ENCODE measurements around the gene GALR3. TPM values are rescaled to one million over a fixed set of nuclear protein-coding genes. Genes with fewer than 3 reads are reported as not detected.

GALR3 gene
- polyA plus RNA-seq, 1 donor from 2014 or later, result not detected

DNA sequence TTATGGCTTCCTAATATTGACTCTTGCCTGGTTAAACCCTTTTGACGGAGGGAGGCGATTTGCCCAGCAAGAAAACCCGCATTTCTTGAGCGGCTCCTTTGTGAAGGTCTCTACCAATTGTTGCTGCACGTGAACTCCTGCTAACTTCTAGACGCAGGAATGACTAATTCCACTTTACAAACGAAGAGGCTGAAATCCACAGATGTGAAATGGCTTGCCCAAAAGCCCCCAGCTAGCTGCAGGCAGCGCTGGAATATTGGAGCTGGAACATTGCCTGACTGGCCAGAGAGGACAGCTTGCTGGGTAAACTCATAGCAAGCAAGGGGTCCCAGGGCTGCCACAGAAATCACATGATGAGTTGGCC, 14.9 kb upstream of the GALR3 start:
- peak overlapping the region; percentile 54 to 90 (median 76) for H3K4me3 Mint-ChIP-seq
- peaks cover 57% of the 10 kb centered on the region for H3K27me3 Mint-ChIP-seq
- peak overlapping the region; percentile 36 to 71 (median 63) for H3K27ac Mint-ChIP-seq
- peaks cover 0 to 2% (median 0%) of the 10 kb centered on the region in 3 donors for H3K9me3 Mint-ChIP-seq
- H3K4me1 Mint-ChIP-seq, result peaks cover 8 to 17% (median 17%) of the 10 kb centered on the region in 3 donors
- H3K36me3 Mint-ChIP-seq, result no peaks in the 10 kb centered on the region

GRCh38 chr22:37809672-37810333, 13.4 kb upstream of the GALR3 start:
- Mint-ChIP-seq H3K36me3 (no peaks in the 10 kb centered on the region), H3K4me1 (peaks cover 6 to 17% (median 17%) of the 10 kb centered on the region in 3 donors), H3K4me3 (no peak overlapping the region), H3K27me3 (peaks cover 47% of the 10 kb centered on the region), H3K9me3 (peaks cover 0 to 2% (median 0%) of the 10 kb centered on the region in 3 donors), H3K27ac (no peak overlapping the region)

DNA sequence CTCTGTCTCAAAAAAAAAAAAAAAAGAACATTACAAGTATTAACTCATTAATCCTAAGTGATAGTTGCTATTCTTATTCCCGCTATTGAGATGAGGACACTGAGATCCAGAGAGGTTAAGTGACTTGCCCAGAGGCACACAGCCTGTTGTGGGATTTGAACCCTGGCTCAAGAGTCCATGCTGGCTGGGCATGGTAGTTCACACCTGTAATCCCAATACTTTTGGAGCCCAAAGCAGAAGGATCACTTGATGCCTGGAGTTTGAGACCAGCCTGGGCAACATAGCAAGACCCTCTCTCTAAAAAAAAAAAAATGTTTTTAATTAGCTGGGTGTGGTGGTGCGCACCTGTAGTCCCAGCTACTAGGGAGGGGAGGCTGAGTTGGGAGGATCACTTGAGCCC, 11.3 kb upstream of the GALR3 start:
- H3K36me3 Mint-ChIP-seq, result no peaks in the 10 kb centered on the region
- H3K27me3 Mint-ChIP-seq, result peaks cover 31% of the 10 kb centered on the region
- H3K27ac Mint-ChIP-seq, result no peak overlapping the region
- no peaks in the 10 kb centered on the region for H3K9me3 Mint-ChIP-seq
- H3K4me1 Mint-ChIP-seq, result peaks cover 2 to 5% (median 4%) of the 10 kb centered on the region in 3 donors
- H3K4me3 Mint-ChIP-seq, result no peak overlapping the region

GRCh38 chr22:37812869-37813678, 10.1 kb upstream of the GALR3 start:
- no peak overlapping the region for H3K27ac Mint-ChIP-seq
- H3K27me3 Mint-ChIP-seq, result peaks cover 25% of the 10 kb centered on the region
- H3K36me3 Mint-ChIP-seq, result no peaks in the 10 kb centered on the region
- H3K4me1 Mint-ChIP-seq, result peaks cover 2 to 6% (median 3%) of the 10 kb centered on the region in 3 donors
- no peaks in the 10 kb centered on the region for H3K9me3 Mint-ChIP-seq
- no peak overlapping the region for H3K4me3 Mint-ChIP-seq

- H3K4me3 Mint-ChIP-seq, result no peak overlapping the region
- H3K4me1 Mint-ChIP-seq, result peaks cover 0 to 3% (median 0%) of the 10 kb centered on the region in 3 donors
- H3K27me3 Mint-ChIP-seq, result peaks cover 17% of the 10 kb centered on the region
- no peak overlapping the region for H3K27ac Mint-ChIP-seq
- no peaks in the 10 kb centered on the region for H3K36me3 Mint-ChIP-seq
- H3K9me3 Mint-ChIP-seq, result no peaks in the 10 kb centered on the region
Observed at GRCh38 chr22:37815593-37815992, 7.6 kb upstream of the GALR3 start.

- H3K36me3 Mint-ChIP-seq, result no peaks in the 10 kb centered on the region
- H3K27ac Mint-ChIP-seq, result peak overlapping the region in 1 of 3 donors; percentile 59
- no peaks in the 10 kb centered on the region for H3K9me3 Mint-ChIP-seq
- peaks cover 0 to 3% (median 0%) of the 10 kb centered on the region in 3 donors for H3K4me1 Mint-ChIP-seq
- H3K27me3 Mint-ChIP-seq, result peaks cover 18% of the 10 kb centered on the region
- no peak overlapping the region for H3K4me3 Mint-ChIP-seq
Observed at GRCh38 chr22:37816543-37817180, 6.5 kb upstream of the GALR3 start.

- peaks cover 0 to 3% (median 0%) of the 10 kb centered on the region in 3 donors for H3K4me1 Mint-ChIP-seq
- peaks cover 14% of the 10 kb centered on the region for H3K27me3 Mint-ChIP-seq
- peak overlapping the region in 1 of 3 donors; percentile 50 for H3K27ac Mint-ChIP-seq
- H3K4me3 Mint-ChIP-seq, result peak overlapping the region; percentile 22 to 67 (median 48)
- H3K36me3 Mint-ChIP-seq, result no peaks in the 10 kb centered on the region
- H3K9me3 Mint-ChIP-seq, result no peaks in the 10 kb centered on the region
Observed at GRCh38 chr22:37817705-37818408, 5.3 kb upstream of the GALR3 start.

DNA sequence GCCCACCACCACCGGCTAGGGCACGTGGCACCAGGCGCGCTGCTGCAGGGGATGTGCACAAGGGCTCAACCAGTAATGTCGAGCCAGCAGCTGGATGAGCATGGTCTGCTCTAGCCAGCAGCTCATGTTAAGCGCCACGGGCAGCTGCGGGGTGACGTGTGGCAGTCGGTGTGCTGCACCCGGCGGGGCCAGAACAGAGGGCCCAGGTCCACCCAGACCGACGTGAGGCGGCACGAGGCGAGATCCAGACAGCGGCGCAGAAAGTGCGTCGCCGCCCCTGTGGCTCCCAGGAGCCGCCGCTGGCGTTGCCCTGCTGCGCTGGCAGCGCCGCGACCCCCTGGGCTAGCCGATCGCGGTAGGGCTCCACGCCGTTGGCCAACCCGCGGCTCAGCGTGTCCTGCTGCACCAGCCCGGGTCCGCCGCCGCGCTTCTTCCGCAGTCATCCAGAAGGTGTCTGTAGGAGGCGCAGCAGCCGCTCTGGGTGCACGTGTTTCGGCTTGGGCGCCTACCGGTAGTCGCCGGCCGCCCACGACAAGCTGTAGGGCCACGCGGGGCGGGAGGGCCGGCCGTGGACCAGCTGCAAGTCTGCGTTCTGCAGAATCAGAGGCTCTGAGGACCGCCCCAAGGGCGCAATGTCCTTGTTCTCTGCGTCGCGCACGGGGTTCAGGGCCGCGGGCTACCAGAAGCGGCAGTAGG, 4.6 kb upstream of the GALR3 start:
- Mint-ChIP-seq H3K9me3 (no peaks in the 10 kb centered on the region), H3K4me1 (peaks cover 0 to 3% (median 0%) of the 10 kb centered on the region in 3 donors), H3K27me3 (peaks cover 13% of the 10 kb centered on the region), H3K27ac (no peak overlapping the region), H3K4me3 (peak overlapping the region; percentile 21 to 84 (median 66)), H3K36me3 (no peaks in the 10 kb centered on the region)

DNA sequence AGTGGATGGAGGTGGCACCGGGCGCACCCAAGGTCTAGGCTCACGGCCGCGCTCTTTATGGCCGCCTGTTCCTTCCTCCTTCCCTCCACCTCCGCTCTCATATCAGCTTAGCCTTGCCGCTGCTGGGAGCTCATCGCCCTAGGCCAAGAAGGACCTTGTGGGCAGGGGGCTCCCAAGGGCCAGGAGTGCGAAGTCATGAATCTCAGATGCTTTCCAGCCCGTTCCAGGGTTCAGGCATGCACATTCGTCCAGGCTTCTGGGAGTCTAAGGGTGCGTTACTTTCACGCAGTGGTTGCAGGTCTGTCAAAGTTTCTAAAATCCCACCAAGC, 4.1 kb upstream of the GALR3 start:
- H3K36me3 Mint-ChIP-seq, result no peaks in the 10 kb centered on the region
- H3K9me3 Mint-ChIP-seq, result no peaks in the 10 kb centered on the region
- H3K27ac Mint-ChIP-seq, result no peak overlapping the region
- peak overlapping the region; percentile 21 to 84 (median 66) for H3K4me3 Mint-ChIP-seq
- peaks cover 0 to 3% (median 0%) of the 10 kb centered on the region in 3 donors for H3K4me1 Mint-ChIP-seq
- H3K27me3 Mint-ChIP-seq, result peaks cover 15% of the 10 kb centered on the region

DNA sequence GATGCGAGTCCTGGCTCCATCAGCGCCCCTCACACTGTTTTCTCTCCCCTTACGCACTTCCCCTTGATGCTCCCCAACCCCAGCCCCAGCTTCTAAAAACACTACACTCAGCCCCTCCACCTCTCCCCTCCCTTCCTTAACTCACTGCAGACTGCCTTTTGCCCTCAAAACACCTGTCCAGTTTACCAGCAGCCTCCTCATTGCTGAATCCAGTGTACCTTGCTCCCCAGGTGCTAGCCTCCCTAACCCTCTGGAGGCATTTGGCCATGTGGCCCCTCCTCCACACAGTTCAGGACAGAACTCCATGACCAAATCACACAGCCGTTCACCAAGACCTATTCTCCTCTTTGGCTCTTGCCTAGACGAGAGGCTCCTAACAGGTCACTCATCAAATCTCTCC, 2.8 kb upstream of the GALR3 start:
- Mint-ChIP-seq H3K27me3 (peaks cover 18% of the 10 kb centered on the region), H3K36me3 (no peaks in the 10 kb centered on the region), H3K27ac (no peak overlapping the region), H3K4me3 (no peak overlapping the region), H3K9me3 (no peaks in the 10 kb centered on the region), H3K4me1 (peaks cover 0 to 5% (median 0%) of the 10 kb centered on the region in 3 donors)

- no peak overlapping the region for H3K4me3 Mint-ChIP-seq
- no peak overlapping the region for H3K27ac Mint-ChIP-seq
- peaks cover 0 to 5% (median 0%) of the 10 kb centered on the region in 3 donors for H3K4me1 Mint-ChIP-seq
- no peaks in the 10 kb centered on the region for H3K9me3 Mint-ChIP-seq
- no peaks in the 10 kb centered on the region for H3K36me3 Mint-ChIP-seq
- peaks cover 18% of the 10 kb centered on the region for H3K27me3 Mint-ChIP-seq
Observed at GRCh38 chr22:37822079-37822833, 926 bp upstream of the GALR3 start.

DNA sequence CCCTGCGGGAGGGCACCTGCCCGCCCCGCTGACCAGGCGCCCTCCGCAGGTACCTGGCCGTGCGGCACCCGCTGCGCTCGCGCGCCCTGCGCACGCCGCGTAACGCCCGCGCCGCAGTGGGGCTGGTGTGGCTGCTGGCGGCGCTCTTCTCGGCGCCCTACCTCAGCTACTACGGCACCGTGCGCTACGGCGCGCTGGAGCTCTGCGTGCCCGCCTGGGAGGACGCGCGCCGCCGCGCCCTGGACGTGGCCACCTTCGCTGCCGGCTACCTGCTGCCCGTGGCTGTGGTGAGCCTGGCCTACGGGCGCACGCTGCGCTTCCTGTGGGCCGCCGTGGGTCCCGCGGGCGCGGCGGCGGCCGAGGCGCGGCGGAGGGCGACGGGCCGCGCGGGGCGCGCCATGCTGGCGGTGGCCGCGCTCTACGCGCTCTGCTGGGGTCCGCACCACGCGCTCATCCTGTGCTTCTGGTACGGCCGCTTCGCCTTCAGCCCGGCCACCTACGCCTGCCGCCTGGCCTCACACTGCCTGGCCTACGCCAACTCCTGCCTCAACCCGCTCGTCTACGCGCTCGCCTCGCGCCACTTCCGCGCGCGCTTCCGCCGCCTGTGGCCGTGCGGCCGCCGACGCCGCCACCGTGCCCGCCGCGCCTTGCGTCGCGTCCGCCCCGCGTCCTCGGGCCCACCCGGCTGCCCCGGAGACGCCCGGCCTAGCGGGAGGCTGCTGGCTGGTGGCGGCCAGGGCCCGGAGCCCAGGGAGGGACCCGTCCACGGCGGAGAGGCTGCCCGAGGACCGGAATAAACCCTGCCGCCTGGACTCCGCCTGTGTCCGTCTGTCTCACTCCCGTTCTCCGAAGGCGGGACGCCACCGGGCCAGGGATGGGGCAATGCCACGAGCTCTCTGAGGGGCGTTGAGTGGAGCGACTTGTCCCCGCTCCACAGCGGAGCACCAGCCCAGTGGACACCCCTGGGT, 1.8 kb downstream of the GALR3 start:
- Mint-ChIP-seq H3K9me3 (no peaks in the 10 kb centered on the region), H3K27ac (no peak overlapping the region), H3K4me1 (peaks cover 0 to 2% (median 1%) of the 10 kb centered on the region in 3 donors), H3K27me3 (peaks cover 11% of the 10 kb centered on the region), H3K4me3 (peak overlapping the region in 3 of 4 donors; percentile 27 to 71 (median 70)), H3K36me3 (peaks cover 8% of the 10 kb centered on the region)

DNA sequence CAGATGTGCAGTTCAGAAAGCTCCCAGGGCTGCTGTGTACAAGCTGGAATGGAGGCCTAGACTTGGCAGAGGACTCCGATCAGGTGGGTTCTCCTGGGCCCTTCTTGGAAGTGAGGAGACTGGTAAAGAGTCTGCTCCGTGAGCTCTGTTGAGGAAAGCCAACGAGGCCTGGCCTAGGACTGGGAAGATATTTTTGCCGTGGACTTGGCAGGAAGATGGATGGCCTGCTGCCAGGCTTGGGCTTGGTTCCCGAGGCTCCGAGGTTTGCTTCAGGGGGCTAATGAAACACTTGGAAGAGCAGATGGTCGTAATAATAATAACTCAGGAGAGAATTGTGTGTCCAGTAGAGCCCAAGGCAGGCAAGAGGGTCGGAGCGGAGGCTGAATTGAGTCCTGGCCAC, 3.9 kb downstream of the GALR3 start:
- Mint-ChIP-seq H3K36me3 (peaks cover 8% of the 10 kb centered on the region), H3K9me3 (no peaks in the 10 kb centered on the region), H3K4me1 (peaks cover 0 to 2% (median 1%) of the 10 kb centered on the region in 3 donors), H3K27me3 (peaks cover 6% of the 10 kb centered on the region), H3K4me3 (no peak overlapping the region), H3K27ac (no peak overlapping the region)

All from IgD-negative memory B cell (primary cell).